Fibroblast of upper back skin (primary cell): ENCODE data around the gene NFKBIE.
A peak's percentile ranks its signal among the peaks of the same experiment; 100 is the strongest.

Experiments
- DNase-seq: peaks from one replicate; pipeline ENCODE4 v3.0.0-alpha.2; 2013

NFKBIE gene

DNA sequence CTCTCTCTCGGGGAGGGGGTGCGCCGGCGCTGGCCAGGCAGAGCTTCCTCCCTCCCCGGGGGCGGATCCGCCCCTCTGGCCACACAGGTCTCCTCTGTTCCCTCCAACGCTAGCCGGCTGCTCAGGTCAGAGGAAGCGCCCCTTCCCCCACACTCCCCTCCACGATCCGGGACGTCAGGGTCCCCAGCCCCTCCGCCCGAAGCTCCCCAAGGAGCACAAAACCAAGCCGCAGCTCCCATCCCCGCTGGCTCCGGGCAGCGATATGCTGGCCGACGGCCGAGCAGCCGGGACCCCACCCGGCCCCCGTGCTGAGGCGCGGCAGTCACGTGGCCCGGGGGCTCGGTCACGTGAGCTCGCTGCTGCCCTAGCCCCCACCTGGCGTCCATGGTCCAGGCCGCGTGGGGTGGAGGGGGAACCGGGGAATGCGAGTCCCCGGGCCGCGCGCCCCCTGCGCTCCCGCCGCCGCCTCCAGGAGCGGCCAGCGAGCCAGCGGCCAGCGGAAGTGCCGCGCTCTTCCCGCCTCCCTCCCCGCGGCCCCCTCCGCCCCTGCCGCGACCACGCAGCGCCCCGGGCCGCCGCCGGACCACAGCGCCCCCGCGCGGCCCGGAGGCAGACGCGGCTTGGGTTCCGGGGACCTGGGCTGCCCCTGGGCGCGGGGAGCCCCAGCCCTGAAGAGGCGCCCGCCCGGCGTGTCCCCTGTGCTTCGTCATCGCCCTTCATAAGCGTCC is 8.2 kb downstream of the NFKBIE start, which contains the start of gene SLC35B2:
TSS of gene SLC35B2 (minus strand) at position 504 of the 728 bp plus-strand sequence. CDS start at position 386, 118 bp downstream.
- peak; percentile 60 for DNase-seq

DNA sequence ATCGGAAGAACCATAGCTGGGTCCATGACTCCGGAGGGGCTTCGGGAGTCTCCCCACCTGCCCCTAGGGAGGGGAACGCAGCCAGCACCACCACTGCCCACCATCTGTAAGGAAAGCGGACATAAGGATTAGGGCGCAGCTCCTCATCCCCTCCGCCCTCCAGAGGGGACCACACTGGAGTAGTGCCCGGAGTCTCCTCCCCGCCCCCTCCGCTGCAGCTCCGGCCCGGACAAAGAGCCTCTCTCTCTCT is 8.7 kb downstream of the NFKBIE start:
- DNase-seq = no peak

DNA sequence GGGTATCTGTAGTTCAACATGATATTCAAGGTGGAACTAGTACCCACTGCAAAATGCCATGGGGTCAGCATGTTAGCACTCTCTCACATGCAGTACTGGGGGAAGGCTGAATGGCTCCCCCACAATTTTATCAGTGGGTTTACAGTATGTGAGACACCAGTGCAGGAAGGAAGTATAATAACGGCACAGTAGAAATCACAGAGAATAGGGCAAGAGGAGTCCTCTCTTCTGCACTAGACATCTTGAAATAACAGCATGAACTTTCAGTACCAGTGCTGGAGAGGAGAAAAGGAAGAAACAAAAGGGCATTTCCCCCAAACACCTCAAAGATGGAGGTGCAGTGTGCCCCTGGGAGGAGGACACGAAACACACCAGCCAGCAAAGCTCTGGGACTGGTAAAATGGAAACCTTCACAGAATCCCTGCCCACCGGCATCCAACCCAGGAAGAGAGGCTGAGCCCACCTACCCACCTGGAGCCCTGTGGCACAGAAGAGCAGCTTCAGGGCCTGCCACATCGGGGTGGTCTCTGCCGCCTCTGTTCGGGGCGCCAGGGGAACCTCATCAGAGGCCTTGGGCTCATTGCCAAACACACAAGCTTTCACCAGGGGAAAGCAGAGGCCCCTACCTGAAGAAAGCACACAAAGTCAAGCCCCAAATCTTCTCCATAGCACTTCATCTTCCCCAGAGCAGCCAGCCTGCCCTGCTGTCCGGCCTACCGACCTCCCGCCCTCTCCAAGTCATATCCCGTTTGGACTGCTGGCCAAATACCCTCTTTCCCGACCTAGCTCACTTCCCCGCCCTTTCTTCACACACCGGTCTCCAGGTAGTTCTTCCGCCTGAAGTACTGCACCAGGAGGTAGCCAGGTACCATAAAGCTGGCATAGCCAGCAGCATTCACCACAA is 9.2 kb downstream of the NFKBIE start:
- DNase-seq = no peak

DNA sequence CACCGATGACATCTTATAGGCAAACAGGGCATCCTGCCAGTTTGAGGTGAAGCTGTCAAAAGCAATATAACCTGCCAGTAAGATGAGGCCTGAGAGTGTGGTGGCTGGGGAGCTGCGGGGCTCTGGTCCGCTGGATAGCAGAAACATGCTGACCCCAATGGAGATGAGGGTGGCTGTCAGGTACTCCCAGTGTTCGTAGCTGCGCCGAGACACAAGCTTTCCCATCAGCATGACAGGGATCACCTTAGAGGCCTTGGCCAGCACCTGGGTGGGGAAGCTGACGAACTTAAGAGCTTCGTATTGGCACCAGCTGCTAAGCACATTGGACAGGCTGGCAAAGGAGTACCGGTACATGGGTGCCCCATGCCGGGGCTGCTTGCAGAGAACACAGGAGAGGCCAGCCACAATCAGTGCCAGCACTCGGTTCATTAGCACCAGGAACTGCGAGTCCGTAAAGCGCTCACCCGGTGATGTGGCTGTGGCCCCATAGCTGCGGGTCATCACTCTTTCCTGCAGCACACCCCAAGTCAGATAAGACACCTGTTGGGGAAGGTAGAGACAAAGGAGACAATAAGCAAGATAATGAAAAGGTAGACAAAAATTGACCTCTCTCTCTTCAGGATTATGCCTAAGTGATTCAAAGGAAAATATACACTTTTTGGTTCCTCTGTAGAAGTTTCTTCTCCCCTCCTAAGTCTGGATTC is 10.1 kb downstream of the NFKBIE start:
- no peak for DNase-seq

DNA sequence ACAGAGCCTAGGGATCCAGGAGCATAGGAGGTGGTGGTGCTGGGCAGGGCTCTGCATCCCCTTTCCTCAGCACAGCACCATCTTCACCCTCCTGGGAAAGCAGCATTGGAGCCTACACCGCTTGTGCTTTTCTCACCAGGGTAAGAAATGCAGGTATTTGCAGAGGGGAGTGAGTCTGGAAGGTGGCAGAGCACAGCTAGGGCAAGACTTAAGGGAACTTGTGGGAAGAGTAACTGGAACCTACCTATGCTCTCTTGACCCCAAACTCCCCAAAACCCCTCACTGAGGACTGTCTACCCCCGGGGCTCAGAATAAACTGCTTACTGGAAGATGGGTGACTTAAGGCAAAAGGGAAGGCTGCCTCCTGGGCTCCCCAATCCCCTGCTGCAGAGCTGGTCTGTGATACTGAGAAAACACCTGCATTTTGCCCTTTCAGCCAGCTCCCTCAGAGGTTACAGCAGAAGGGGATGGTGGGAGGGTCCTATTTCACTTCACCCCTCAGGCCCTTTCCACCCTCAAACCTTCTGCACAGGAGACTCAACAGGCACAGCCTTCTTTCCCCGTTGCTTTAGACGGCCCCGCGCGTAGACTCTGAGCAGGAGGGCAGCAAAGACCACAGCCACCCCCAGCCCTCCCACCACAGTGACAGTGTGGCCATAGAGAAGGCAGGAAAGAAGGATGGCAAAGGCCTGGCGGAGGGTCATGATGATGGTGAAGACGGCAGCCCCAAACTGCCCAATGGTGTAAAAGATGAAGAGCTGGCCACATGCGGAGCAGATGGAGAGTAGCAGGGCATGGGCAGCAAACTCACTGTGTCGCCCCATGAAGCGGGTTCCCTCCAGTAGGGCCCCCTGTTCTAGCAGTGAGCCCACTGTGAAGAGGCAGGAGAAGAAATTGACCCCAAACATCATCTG is 10.9 kb downstream of the NFKBIE start:
- DNase-seq = no peak

DNA sequence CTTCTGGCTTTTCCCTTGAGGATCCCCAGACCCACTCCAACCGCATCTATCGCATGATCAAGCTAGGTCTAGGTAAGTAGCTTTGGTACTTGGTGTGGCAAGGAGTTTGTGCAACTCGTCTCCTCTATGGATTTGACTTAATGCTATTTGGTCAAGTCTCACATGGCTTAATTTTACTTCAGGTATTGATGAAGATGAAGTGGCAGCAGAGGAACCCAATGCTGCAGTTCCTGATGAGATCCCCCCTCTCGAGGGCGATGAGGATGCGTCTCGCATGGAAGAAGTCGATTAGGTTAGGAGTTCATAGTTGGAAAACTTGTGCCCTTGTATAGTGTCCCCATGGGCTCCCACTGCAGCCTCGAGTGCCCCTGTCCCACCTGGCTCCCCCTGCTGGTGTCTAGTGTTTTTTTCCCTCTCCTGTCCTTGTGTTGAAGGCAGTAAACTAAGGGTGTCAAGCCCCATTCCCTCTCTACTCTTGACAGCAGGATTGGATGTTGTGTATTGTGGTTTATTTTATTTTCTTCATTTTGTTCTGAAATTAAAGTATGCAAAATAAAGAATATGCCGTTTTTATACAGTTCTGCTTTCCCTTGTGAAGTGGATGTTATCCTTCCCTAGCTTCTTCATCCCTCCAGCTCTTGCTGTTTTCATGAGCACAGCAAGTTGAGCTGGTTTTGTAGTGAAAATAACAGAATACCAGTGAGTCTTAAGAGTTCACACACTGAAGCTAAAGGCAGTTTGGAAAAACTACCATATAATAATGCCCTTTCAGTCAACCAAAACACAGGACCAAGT is 11.8 kb downstream of the NFKBIE start:
- DNase-seq = peak; percentile 43

DNA sequence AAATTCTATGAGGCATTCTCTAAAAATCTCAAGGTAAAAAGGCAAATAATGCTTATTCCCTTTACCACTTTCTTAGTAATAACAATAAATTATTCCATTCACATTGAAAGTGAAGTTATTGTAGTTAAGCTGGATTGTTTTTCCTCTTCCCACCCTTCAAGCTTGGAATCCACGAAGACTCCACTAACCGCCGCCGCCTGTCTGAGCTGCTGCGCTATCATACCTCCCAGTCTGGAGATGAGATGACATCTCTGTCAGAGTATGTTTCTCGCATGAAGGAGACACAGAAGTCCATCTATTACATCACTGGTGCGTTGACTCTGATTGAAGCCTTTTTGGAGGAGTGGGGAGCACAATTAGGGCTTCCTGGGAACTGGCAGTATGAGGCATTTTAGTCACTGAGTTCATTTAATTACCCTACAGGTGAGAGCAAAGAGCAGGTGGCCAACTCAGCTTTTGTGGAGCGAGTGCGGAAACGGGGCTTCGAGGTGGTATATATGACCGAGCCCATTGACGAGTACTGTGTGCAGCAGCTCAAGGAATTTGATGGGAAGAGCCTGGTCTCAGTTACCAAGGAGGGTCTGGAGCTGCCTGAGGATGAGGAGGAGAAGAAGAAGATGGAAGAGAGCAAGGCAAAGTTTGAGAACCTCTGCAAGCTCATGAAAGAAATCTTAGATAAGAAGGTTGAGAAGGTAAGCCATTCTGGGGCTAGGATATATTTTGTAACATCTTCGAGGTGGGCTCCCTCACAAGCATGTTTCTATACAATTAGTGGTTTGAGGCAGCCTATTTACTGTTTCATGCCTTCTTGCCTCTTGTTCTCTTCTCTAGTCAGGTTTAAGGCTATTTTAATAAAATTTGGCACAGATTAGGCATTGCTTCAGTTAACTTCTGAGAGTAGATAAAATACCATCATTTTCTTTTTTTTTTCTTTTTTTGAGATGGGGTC is 13.5 kb downstream of the NFKBIE start:
- no peak for DNase-seq

DNA sequence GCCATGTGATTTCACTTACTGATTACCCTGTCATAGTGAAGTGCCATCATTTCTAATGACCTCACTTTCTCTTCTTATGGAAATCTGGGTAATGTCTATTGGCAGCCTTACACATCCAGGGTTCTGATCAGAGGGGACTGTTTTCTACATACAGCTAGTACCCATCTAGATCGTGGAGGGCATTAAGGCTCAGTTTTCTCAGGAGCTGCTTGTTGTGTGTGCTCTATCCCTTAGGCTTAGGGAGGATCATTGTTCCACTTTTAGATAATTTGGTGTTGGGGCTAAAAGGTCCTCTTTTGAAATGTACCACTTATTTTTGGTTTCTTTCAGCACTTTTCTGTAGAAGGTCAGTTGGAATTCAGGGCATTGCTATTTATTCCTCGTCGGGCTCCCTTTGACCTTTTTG is 14.6 kb downstream of the NFKBIE start:
- DNase-seq = no peak

- no peak for DNase-seq
Measured at GRCh38 chr6:44250067-44250717, 15.2 kb downstream of the NFKBIE start.

DNA sequence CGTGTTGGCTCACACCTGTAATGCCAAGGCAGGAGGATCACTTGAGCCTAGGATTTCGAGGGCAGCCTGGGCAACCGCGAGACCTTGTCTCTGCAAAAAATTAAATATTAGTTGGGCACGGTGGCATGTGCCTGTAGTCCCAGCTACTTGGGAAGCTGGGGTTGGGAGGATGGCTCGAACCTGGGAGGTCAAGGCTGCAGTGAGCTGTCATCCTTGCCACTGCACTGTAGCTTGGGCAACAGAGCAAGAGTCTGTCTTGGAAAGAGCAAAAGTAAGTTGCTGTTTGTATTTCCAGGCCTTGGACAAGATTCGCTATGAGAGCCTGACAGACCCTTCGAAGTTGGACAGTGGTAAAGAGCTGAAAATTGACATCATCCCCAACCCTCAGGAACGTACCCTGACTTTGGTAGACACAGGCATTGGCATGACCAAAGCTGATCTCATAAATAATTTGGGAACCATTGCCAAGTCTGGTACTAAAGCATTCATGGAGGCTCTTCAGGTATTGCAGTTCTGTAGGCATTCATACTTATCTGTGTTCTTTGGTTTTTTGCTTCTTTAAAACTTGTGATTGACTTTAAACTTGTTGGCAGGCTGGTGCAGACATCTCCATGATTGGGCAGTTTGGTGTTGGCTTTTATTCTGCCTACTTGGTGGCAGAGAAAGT is 16.1 kb downstream of the NFKBIE start:
- DNase-seq = no peak

DNA sequence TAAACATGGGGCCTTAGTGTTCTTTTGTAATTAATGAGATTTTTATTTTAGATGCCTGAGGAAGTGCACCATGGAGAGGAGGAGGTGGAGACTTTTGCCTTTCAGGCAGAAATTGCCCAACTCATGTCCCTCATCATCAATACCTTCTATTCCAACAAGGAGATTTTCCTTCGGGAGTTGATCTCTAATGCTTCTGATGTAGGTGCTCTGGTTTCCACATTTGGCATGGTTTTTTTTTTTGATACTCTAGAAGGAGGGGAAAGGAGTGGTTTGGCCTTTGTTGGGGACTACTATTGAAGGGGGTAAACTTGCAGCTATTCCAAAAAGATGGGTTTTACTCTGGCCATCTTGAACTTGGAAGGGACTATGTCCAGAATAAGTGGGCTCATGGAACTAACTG is 16.8 kb downstream of the NFKBIE start:
- DNase-seq = no peak

DNA sequence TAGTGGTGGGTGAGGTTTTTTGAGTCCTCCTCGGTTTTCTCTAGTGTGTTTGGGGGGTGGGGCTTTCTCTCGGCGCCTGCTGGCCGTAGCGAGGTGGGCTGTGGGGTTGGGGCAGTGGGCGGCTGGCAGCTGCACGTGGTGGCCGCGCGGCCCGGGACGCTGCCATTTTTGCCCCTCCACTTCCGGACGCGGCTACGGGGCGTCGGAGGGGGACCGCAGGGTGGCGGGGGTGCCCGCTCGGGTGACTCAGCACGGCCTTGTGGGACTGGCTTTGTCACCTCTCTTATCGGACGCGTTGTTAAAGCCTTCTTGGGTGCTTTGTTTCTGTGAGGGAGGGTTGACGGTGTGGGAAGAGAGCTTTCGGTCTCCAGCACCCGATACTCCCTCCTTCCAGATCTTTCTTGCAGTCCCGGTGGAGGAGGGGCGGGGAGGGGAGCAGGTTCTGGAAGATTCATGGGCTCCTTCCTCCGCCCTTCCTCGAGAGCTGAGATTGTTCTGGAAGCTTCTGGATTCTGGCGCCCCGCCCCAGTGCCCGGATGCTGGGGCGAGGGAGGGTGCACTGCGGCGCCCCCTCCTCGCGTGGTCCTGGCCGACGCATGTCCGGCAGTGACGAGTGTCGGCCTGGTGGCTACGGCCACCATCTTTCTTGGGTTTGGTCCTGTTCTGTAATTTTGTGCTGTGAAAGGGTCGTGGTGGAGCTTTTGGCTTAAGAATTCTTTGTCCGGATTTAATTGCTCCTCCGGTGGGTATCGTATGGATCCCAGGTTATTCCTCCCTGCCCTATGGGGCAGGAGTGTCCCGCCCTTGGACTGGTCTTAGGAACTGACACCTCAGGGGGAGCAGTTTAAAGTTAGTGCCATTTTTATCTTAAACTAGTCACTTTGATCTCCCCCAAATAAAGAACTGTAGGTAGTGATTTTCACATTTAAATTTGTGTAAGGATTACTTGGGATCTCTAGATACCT is 17.7 kb downstream of the NFKBIE start:
- peak; percentile 50 for DNase-seq

GRCh38 chr6:44246663-44247337 is 18.6 kb downstream of the NFKBIE start, which contains the start of gene HSP90AB1:
HSP90AB1 (plus strand) TSS chr6:44247101; CDS start chr6:44248630, 1,529 bp downstream.
- peak; percentile 98 for DNase-seq

DNA sequence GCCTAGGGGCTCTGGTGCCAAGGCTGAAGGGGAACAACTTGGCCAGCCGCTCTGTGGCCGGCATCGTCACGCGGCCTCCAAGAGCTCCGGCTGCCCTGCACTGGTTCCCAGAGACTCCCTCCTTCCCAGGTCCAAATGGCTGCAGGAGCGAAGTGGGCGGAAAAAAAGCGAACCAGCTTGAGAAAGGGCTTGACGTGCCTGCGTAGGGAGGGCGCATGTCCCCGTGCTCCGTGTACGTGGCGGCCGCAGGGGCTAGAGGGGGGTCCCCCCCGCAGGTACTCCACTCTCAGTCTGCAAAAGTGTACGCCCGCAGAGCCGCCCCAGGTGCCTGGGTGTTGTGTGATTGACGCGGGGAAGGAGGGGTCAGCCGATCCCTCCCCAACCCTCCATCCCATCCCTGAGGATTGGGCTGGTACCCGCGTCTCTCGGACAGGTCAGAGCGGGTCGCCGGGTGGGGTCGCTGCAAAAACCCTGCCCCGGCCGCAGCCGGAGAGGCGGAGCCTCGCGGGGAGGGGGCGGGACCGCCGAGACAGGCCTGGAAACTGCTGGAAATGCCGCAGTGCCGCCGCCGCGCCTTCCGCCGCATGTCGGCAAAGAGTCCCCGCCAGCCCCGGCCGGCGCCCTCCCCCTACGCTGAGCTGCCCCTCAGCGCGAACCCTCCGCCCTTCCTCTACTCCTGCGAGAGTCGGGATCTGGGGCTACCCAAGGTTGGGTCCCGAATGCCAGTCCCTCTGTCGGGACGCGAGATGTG is 19.3 kb downstream of the NFKBIE start:
- peak; percentile 78 for DNase-seq

- no peak for DNase-seq
Measured at GRCh38 chr6:44245391-44245911, 19.9 kb downstream of the NFKBIE start.

DNA sequence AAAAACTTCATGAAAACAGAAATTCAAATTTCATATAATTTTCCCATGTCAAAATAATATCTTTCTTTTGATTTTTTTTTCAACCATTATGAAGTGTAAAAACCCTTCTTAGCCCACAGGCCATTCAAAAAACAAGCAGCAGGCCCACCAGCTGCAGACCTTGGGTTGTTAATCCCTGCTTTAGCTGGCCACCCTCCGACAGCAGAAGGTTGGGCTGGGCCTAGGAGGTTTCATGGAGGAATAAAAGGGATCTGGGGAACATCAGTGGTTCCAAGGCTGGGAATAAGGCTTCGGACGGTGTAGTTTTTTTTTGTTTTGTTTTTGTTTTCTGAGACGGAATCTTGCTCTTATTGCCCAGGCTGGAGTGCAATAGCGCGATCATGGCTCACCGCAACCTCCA is 22.0 kb downstream of the NFKBIE start:
- no peak for DNase-seq
